Sigmoid colon (tissue), 4 donors: ENCODE data around the gene PADI6.

Source experiments
- EP300 ChIP-seq, 4 donors: sonication (generic); formaldehyde crosslinking; IDR thresholded peaks; one replicate each; pipeline ENCODE4 v1.6.1; 2017; ENCODE audit warnings: antibody characterized with exemption in 4 of 4
- POLR2A ChIP-seq, 2 donors: fragments of 450-650 bp; IDR thresholded peaks; one replicate each; pipeline ENCODE4 v1.6.1; 2016; ENCODE audit warnings: antibody characterized with exemption in 2 of 2, mild to moderate bottlenecking in 2 of 2, moderate library complexity in 2 of 2
- POLR2AphosphoS5 ChIP-seq, 4 donors: sonication (generic); formaldehyde crosslinking; IDR thresholded peaks; one replicate each; pipeline ENCODE4 v1.6.1; 2017; ENCODE audit warnings: antibody characterized with exemption in 4 of 4
- TF ChIP-seq, protein P1 (sequence below), 4 experiments: fragments of 450-650 bp in 3 of 4; fragments of 200-600 bp in 1 of 4; IDR thresholded peaks; one replicate each; pipeline ENCODE4 v1.5.1; 2016 to 2019; ENCODE audit warnings: antibody characterized with exemption in 4 of 4, mild to moderate bottlenecking in 3 of 4, moderate library complexity in 2 of 4

GRCh38 chr1:17422461-17422860 lies 50.5 kb downstream of the PADI6 start:
- TF ChIP-seq, protein P1, sequence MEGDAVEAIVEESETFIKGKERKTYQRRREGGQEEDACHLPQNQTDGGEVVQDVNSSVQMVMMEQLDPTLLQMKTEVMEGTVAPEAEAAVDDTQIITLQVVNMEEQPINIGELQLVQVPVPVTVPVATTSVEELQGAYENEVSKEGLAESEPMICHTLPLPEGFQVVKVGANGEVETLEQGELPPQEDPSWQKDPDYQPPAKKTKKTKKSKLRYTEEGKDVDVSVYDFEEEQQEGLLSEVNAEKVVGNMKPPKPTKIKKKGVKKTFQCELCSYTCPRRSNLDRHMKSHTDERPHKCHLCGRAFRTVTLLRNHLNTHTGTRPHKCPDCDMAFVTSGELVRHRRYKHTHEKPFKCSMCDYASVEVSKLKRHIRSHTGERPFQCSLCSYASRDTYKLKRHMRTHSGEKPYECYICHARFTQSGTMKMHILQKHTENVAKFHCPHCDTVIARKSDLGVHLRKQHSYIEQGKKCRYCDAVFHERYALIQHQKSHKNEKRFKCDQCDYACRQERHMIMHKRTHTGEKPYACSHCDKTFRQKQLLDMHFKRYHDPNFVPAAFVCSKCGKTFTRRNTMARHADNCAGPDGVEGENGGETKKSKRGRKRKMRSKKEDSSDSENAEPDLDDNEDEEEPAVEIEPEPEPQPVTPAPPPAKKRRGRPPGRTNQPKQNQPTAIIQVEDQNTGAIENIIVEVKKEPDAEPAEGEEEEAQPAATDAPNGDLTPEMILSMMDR (IDR thresholded peaks at IDR 0.05): no peak
- TF ChIP-seq POLR2AphosphoS5 (IDR thresholded peaks at IDR 0.05): no peak
- TF ChIP-seq POLR2A (IDR thresholded peaks at IDR 0.05): no peak
- no peak for TF ChIP-seq EP300 (IDR thresholded peaks at IDR 0.05)
